ENCODE results near the gene GCG. TPM values are rescaled to one million over a fixed set of nuclear protein-coding genes. Genes with fewer than 3 reads are reported as not detected.

The GCG gene
- total RNA-seq, 4 donors from 2014 or later: not detected

GRCh38 chr2:162196638-162197037, 44.6 kb upstream of the GCG start:
- Histone ChIP-seq H3K4me1 (no peaks in the 10 kb centered on the region), H3K36me3 (peaks cover 3% of the 10 kb centered on the region), H3K9me3 (no peaks in the 10 kb centered on the region), H3K27ac (no peak overlapping the region), H3K27me3 (no peaks in the 10 kb centered on the region), H3K4me3 (no peak overlapping the region)
- TF ChIP-seq EP300 (IDR thresholded peaks at IDR 0.05) (no peak), CTCF (IDR thresholded peaks at IDR 0.05) (no peak), POLR2A (IDR thresholded peaks at IDR 0.05) (no peak), POLR2AphosphoS5 (IDR thresholded peaks at IDR 0.05) (no peak)
- 84% methylated on average over 7 of the region's 7 CpGs for WGBS
- no peak for DNase-seq (ENCODE audit: low spot score in 2 of 2)

GRCh38 chr2:162188451-162188850, 36.4 kb upstream of the GCG start:
- no peaks in the 10 kb centered on the region for H3K9me3 ChIP-seq
- no peak overlapping the region for H3K4me3 ChIP-seq
- H3K4me1 ChIP-seq: no peaks in the 10 kb centered on the region
- DNase-seq (ENCODE audit: low spot score in 2 of 2): no peak
- H3K27ac ChIP-seq: no peak overlapping the region
- H3K27me3 ChIP-seq: no peaks in the 10 kb centered on the region
- 73% methylated on average over 3 of the region's 3 CpGs for WGBS
- H3K36me3 ChIP-seq: no peaks in the 10 kb centered on the region
- TF ChIP-seq EP300 (IDR thresholded peaks at IDR 0.05): no peak
- TF ChIP-seq POLR2A (IDR thresholded peaks at IDR 0.05): no peak
- TF ChIP-seq CTCF (IDR thresholded peaks at IDR 0.05): no peak
- TF ChIP-seq POLR2AphosphoS5 (IDR thresholded peaks at IDR 0.05): no peak

- H3K27ac ChIP-seq: no peak overlapping the region
- no peak for DNase-seq (ENCODE audit: low spot score in 2 of 2)
- WGBS: 86% methylated on average over 5 of the region's 5 CpGs
- H3K36me3 ChIP-seq: no peaks in the 10 kb centered on the region
- H3K9me3 ChIP-seq: no peaks in the 10 kb centered on the region
- TF ChIP-seq POLR2AphosphoS5 (IDR thresholded peaks at IDR 0.05): no peak
- no peak for TF ChIP-seq POLR2A (IDR thresholded peaks at IDR 0.05)
- no peak for TF ChIP-seq CTCF (IDR thresholded peaks at IDR 0.05)
- TF ChIP-seq EP300 (IDR thresholded peaks at IDR 0.05): no peak
- H3K4me3 ChIP-seq: no peak overlapping the region
- no peaks in the 10 kb centered on the region for H3K27me3 ChIP-seq
- no peaks in the 10 kb centered on the region for H3K4me1 ChIP-seq
Observed at GRCh38 chr2:162185541-162186232, 33.6 kb upstream of the GCG start.

- TF ChIP-seq CTCF (IDR thresholded peaks at IDR 0.05) (no peak), POLR2AphosphoS5 (IDR thresholded peaks at IDR 0.05) (no peak), POLR2A (IDR thresholded peaks at IDR 0.05) (no peak), EP300 (IDR thresholded peaks at IDR 0.05) (no peak)
- Histone ChIP-seq H3K27me3 (no peaks in the 10 kb centered on the region), H3K27ac (no peak overlapping the region), H3K4me1 (no peaks in the 10 kb centered on the region), H3K36me3 (no peaks in the 10 kb centered on the region), H3K9me3 (no peaks in the 10 kb centered on the region), H3K4me3 (no peak overlapping the region)
- DNase-seq (ENCODE audit: low spot score in 2 of 2): no peak
- WGBS: 49% methylated on average over 2 of the region's 2 CpGs
Observed at GRCh38 chr2:162184821-162185450, 32.9 kb upstream of the GCG start.

- no peaks in the 10 kb centered on the region for H3K36me3 ChIP-seq
- no peak for DNase-seq (ENCODE audit: low spot score in 2 of 2)
- 92% methylated on average over 6 of the region's 6 CpGs for WGBS
- H3K27ac ChIP-seq: no peak overlapping the region
- no peaks in the 10 kb centered on the region for H3K9me3 ChIP-seq
- TF ChIP-seq POLR2AphosphoS5 (IDR thresholded peaks at IDR 0.05) (no peak), EP300 (IDR thresholded peaks at IDR 0.05) (no peak), POLR2A (IDR thresholded peaks at IDR 0.05) (no peak), CTCF (IDR thresholded peaks at IDR 0.05) (no peak)
- H3K4me1 ChIP-seq: no peaks in the 10 kb centered on the region
- H3K27me3 ChIP-seq: no peaks in the 10 kb centered on the region
- H3K4me3 ChIP-seq: no peak overlapping the region
Observed at GRCh38 chr2:162184359-162184758, 32.3 kb upstream of the GCG start.
